Large intestine (tissue), 3 donors: Measurements from ENCODE around the gene KRT33A. TPM values are rescaled to one million over a fixed set of nuclear protein-coding genes. Genes with fewer than 3 reads are reported as not detected.
"Not testable (repeated sequence)": the region's sequence is repeated elsewhere in the genome, so short reads cannot be mapped to it uniquely, and the experiment has no call there.

Source experiments
- DNase-seq, 2 donors: peaks; one replicate each; pipeline versions ENCODE4 v3.0.0 to v3.0.0-alpha.2; 2013
- H3K27ac ChIP-seq: one replicate; pipeline ENCODE4 v1.5.1; 2013; ENCODE audit warnings: low read length
- H3K27me3 ChIP-seq: 2 replicates; pipeline ENCODE4 v1.6.1; 2013; ENCODE audit warnings: low read length; ENCODE audit not compliant: control insufficient read depth, insufficient read depth
- H3K36me3 ChIP-seq: 2 replicates; pipeline ENCODE4 v1.6.1; 2013; ENCODE audit warnings: low read length; ENCODE audit not compliant: control insufficient read depth, insufficient read depth
- H3K4me1 ChIP-seq: one replicate; pipeline ENCODE4 v1.6.1; 2013; ENCODE audit warnings: low read length; ENCODE audit not compliant: control insufficient read depth, insufficient read depth
- H3K4me3 ChIP-seq: one replicate; pipeline ENCODE4 v1.5.1; 2013; ENCODE audit warnings: low read length
- H3K9me3 ChIP-seq: one replicate; pipeline ENCODE4 v1.6.1; 2013; ENCODE audit warnings: mild to moderate bottlenecking, low read depth, low read length, moderate library complexity; ENCODE audit not compliant: control insufficient read depth
- WGBS: methylation state at CpG from one replicate; pipeline ENCODE4 v1.1.5; 2013; ENCODE audit warnings: low lambda C conversion rate; ENCODE audit not compliant: insufficient coverage; 5-methylcytosine and 5-hydroxymethylcytosine counted together
- polyA plus RNA-seq: library from polyadenylated mRNA; unstranded; fragments of 120-200 nt; gene quantifications from one replicate; pipeline ENCODE4 v1.2.1, GENCODE V29; 2013

KRT33A gene
- polyA plus RNA-seq, 1 donor: not detected

GRCh38 chr17:41366070-41366469 is 15.4 kb upstream of the KRT33A start:
- no peaks in the 10 kb centered on the region for H3K4me1 ChIP-seq
- DNase-seq: no peak
- H3K36me3 ChIP-seq: no peaks in the 10 kb centered on the region
- no peak overlapping the region for H3K27ac ChIP-seq
- no peaks in the 10 kb centered on the region for H3K9me3 ChIP-seq
- peaks cover 2% of the 10 kb centered on the region for H3K27me3 ChIP-seq
- no peak overlapping the region for H3K4me3 ChIP-seq

- peaks cover 5% of the 10 kb centered on the region for H3K27me3 ChIP-seq
- H3K9me3 ChIP-seq: no peaks in the 10 kb centered on the region
- WGBS: no CpG with 5 or more reads among the region's 2 CpGs
Measured at GRCh38 chr17:41363881-41364280, 13.3 kb upstream of the KRT33A start.

GRCh38 chr17:41360296-41360995 is 9.8 kb upstream of the KRT33A start:
- H3K36me3 ChIP-seq: no peaks in the 10 kb centered on the region
- no peaks in the 10 kb centered on the region for H3K9me3 ChIP-seq
- no peak overlapping the region for H3K4me3 ChIP-seq
- WGBS: 83% methylated on average over 1 of the region's 5 CpGs
- no peak for DNase-seq
- no peak overlapping the region for H3K27ac ChIP-seq
- peaks cover 3% of the 10 kb centered on the region for H3K27me3 ChIP-seq
- no peaks in the 10 kb centered on the region for H3K4me1 ChIP-seq

More at GRCh38 chr17:41363881-41364280, 13.3 kb upstream of the KRT33A start:
- Histone ChIP-seq H3K36me3 (no peaks in the 10 kb centered on the region), H3K4me3 (no peak overlapping the region), H3K27ac (no peak overlapping the region), H3K4me1 (no peaks in the 10 kb centered on the region)
- no peak for DNase-seq

- Histone ChIP-seq H3K9me3 (no peaks in the 10 kb centered on the region), H3K4me1 (no peaks in the 10 kb centered on the region), H3K4me3 (no peak overlapping the region), H3K27ac (no peak overlapping the region), H3K27me3 (peaks cover 4% of the 10 kb centered on the region), H3K36me3 (no peaks in the 10 kb centered on the region)
- WGBS: 92% methylated on average over 2 of the region's 4 CpGs
- no peak for DNase-seq
Measured at GRCh38 chr17:41354536-41354935, 3.9 kb upstream of the KRT33A start.

GRCh38 chr17:41352597-41353366 is 2.2 kb upstream of the KRT33A start:
- WGBS: 90% methylated on average over 2 of the region's 7 CpGs
- Histone ChIP-seq H3K27me3 (peaks cover 4% of the 10 kb centered on the region), H3K36me3 (no peaks in the 10 kb centered on the region)

GRCh38 chr17:41351177-41351576 is 549 bp upstream of the KRT33A start:
- WGBS: no CpG with 5 or more reads among the region's 2 CpGs
- no peaks in the 10 kb centered on the region for H3K36me3 ChIP-seq
- no peak for DNase-seq
- H3K27me3 ChIP-seq: peaks cover 4% of the 10 kb centered on the region
- no peaks in the 10 kb centered on the region for H3K4me1 ChIP-seq
- H3K4me3 ChIP-seq: no peak overlapping the region
- H3K27ac ChIP-seq: no peak overlapping the region
- no peaks in the 10 kb centered on the region for H3K9me3 ChIP-seq

More at GRCh38 chr17:41352597-41353366, 2.2 kb upstream of the KRT33A start:
- no peak for DNase-seq
- no peaks in the 10 kb centered on the region for H3K9me3 ChIP-seq
- no peak overlapping the region for H3K27ac ChIP-seq
- H3K4me3 ChIP-seq: no peak overlapping the region
- H3K4me1 ChIP-seq: no peaks in the 10 kb centered on the region

DNA sequence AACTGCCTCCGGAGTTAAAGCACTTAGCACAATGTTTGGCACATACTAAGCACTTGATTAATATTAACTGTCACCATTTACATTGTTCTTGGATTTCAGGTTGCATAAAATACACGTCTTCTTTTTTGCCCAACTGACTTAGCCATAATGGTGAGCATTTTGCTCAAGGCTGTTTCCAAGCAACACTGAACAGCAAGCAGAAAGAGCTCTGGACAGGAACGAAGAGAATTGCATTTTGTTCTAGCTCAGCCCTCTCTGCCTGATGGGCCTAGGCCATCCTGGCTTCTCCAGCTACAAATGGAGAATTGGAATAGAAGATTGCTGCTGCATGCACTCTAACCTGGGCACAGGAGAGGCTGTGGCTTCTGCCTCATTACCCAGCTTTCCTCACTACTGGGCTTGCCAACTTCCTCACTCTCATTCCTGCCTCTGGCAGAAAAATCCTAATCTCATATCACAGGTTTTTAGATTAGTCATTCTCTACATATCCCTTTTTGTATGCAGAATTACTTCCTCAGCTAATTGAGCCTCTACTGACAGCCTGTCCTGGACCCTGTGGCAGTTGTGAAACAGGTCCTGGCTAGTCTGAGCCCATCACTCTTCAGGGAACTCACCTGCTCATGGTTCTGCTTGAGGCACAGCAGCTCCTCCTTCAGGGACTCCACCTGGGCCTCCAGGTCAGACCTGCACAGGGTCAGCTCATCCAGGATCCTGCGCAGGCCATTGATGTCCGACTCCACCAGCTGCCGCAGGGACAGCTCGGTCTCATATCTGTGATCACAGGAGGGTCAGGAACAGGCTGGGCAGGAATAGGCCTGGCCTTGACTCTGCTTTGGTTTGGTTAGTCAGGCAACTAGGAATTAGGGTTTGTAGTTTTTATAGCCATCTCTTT is 2.5 kb downstream of the KRT33A start:
- Histone ChIP-seq H3K4me1 (no peaks in the 10 kb centered on the region), H3K9me3 (no peaks in the 10 kb centered on the region), H3K27ac (no peak overlapping the region), H3K27me3 (peaks cover 6% of the 10 kb centered on the region), H3K36me3 (no peaks in the 10 kb centered on the region), H3K4me3 (no peak overlapping the region)
- no peak for DNase-seq
- no CpG with 5 or more reads among the region's 7 CpGs for WGBS

- H3K4me3 ChIP-seq, H3K27me3 ChIP-seq, H3K36me3 ChIP-seq, DNase-seq, H3K27ac ChIP-seq, H3K4me1 ChIP-seq, H3K9me3 ChIP-seq: not testable (repeated sequence)
- WGBS: no CpG with 5 or more reads among the region's 16 CpGs
Measured at GRCh38 chr17:41346421-41346820, 4.2 kb downstream of the KRT33A start.

- H3K36me3 ChIP-seq: no peaks in the 10 kb centered on the region
- peaks cover 3% of the 10 kb centered on the region for H3K27me3 ChIP-seq
- H3K4me1 ChIP-seq: no peaks in the 10 kb centered on the region
- no peak overlapping the region for H3K27ac ChIP-seq
- no peak for DNase-seq
- H3K9me3 ChIP-seq: peaks cover 3% of the 10 kb centered on the region
- H3K4me3 ChIP-seq: no peak overlapping the region
- WGBS: no CpG with 5 or more reads among the region's 3 CpGs
Measured at GRCh38 chr17:41345992-41346391, 4.6 kb downstream of the KRT33A start.

- DNase-seq: no peak
- no CpG with 5 or more reads among the region's 3 CpGs for WGBS
- Histone ChIP-seq H3K27me3 (peaks cover 3% of the 10 kb centered on the region), H3K4me3 (no peak overlapping the region), H3K4me1 (no peaks in the 10 kb centered on the region), H3K9me3 (peaks cover 3% of the 10 kb centered on the region), H3K27ac (no peak overlapping the region), H3K36me3 (no peaks in the 10 kb centered on the region)
Measured at GRCh38 chr17:41343029-41343428, 7.6 kb downstream of the KRT33A start.
